CD4-positive, alpha-beta T cell treated with Interleukin-15 for 1 hour (primary cell): Measurements from ENCODE around the gene SCYL2.

Source experiments
- DNase-seq: peaks from one replicate; pipeline ENCODE4 v3.0.0-alpha.2; 2020

Gene SCYL2

GRCh38 chr12:100382338-100382737 is 115.4 kb downstream of the SCYL2 start:
- no peak for DNase-seq

DNA sequence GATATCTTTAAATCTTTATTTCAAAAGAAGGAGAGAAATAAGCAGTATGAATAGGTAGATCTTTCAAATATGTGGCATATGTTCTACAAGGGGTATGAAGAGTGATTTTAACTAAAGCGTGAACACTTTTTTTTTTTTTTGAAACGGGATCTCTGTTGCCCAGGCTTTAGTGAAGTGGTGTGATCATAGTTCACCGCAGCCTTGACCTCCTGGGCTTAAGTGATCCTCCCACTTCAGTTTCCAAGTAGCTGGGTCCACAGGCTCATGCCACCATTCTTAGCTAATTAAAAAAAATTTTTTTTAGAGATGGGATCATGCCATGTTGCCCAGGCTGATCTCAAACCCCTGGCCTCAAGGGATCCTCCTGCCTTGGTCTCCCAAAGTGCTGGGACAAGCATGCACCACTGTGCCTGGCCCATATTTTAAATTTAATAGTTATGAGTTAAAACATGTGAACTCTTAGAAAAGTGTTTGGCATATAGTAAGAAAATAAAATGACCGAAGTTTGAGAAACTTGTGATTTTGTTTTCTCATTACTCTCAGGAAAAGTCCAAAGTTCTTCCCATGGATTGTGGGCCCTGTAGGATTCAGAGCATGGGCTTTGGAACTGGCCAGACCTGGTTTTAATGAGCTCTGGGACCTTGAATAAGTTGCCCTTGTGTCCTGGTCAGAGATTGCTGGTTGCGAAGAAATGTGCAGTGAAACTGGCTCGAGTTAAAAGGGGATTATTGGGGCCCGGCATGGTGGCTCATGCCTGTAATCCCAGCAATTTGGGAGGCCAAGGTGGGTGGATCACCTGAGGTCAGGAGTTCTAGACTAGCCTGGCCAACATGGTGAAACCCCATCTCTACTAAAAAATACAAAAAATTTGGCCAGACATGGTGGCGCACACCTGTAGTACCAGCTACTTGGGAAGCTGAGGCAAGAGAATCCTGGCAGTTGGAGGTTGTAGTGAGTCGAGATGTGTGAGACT is 116.9 kb downstream of the SCYL2 start:
- no peak for DNase-seq

- DNase-seq = no peak
Observed at GRCh38 chr12:100384559-100384935, 117.6 kb downstream of the SCYL2 start.

DNA sequence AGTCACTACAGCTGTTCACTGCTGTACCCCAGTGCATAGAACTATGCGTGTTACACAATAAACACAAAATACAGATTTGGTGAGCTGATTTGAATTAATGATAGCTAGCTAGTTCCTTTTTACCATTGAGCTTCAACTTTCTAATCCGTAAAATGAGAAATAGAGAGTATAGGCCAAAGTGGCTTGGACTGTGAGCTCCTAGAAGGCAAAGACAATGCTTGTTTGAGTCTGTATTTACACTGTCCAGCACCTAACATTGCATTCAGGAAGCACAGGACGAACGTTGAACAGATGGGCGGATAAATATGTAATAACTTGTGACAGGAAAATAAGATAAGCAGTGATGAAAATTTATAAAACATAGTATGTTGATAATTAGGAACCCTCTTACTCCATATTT is 121.4 kb downstream of the SCYL2 start:
- no peak for DNase-seq
